Gastroesophageal sphincter (tissue), 3 donors: Measurements from ENCODE around the gene ST8SIA4.

Experiments used
- EP300 ChIP-seq: sonication (generic); formaldehyde crosslinking; IDR thresholded peaks from one replicate; pipeline ENCODE4 v1.6.1; 2017; ENCODE audit warnings: antibody characterized with exemption, mild to moderate bottlenecking
- POLR2AphosphoS5 ChIP-seq: sonication (generic); formaldehyde crosslinking; IDR thresholded peaks from one replicate; pipeline ENCODE4 v1.6.1; 2017; ENCODE audit warnings: antibody characterized with exemption
- TF ChIP-seq, protein P1 (sequence below), 4 experiments: fragments of 200-600 bp in 2 of 4; fragments of 450-650 bp in 2 of 4; sonication (generic) in 1 of 4; IDR thresholded peaks; one replicate each; pipeline ENCODE4 v1.5.1; 2017 to 2019; ENCODE audit warnings: antibody characterized with exemption in 4 of 4, mild to moderate bottlenecking in 2 of 4, moderate library complexity in 2 of 4

- TF ChIP-seq POLR2AphosphoS5 (no peak), EP300 (no peak)
- TF ChIP-seq, protein P1, sequence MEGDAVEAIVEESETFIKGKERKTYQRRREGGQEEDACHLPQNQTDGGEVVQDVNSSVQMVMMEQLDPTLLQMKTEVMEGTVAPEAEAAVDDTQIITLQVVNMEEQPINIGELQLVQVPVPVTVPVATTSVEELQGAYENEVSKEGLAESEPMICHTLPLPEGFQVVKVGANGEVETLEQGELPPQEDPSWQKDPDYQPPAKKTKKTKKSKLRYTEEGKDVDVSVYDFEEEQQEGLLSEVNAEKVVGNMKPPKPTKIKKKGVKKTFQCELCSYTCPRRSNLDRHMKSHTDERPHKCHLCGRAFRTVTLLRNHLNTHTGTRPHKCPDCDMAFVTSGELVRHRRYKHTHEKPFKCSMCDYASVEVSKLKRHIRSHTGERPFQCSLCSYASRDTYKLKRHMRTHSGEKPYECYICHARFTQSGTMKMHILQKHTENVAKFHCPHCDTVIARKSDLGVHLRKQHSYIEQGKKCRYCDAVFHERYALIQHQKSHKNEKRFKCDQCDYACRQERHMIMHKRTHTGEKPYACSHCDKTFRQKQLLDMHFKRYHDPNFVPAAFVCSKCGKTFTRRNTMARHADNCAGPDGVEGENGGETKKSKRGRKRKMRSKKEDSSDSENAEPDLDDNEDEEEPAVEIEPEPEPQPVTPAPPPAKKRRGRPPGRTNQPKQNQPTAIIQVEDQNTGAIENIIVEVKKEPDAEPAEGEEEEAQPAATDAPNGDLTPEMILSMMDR (IDR thresholded peaks at IDR 0.05), result no peak
Measured at GRCh38 chr5:100840789-100841188, 62.3 kb downstream of the ST8SIA4 start.
